ELR (cell line): ENCODE measurements around the gene TOX3.

Experiments used
- DNase-seq: peaks from one replicate; pipeline ENCODE4 v3.0.0-alpha.2; 2015; ENCODE audit warnings: low read depth

The TOX3 gene

GRCh38 chr16:52563767-52564611, 17.0 kb upstream of the TOX3 start:
- no peak for DNase-seq

- no peak for DNase-seq
Measured at GRCh38 chr16:52562770-52563169, 15.8 kb upstream of the TOX3 start.

GRCh38 chr16:52561910-52562741, 15.2 kb upstream of the TOX3 start:
- no peak for DNase-seq

GRCh38 chr16:52558448-52558847, 11.5 kb upstream of the TOX3 start:
- DNase-seq = no peak

GRCh38 chr16:52557236-52557635, 10.3 kb upstream of the TOX3 start:
- no peak for DNase-seq

- no peak for DNase-seq
Measured at GRCh38 chr16:52556083-52556482, 9.1 kb upstream of the TOX3 start.

- DNase-seq = no peak
Measured at GRCh38 chr16:52555572-52555971, 8.6 kb upstream of the TOX3 start.

- DNase-seq = no peak
Measured at GRCh38 chr16:52554334-52554733, 7.4 kb upstream of the TOX3 start.

- no peak for DNase-seq
Measured at GRCh38 chr16:52553322-52553721, 6.4 kb upstream of the TOX3 start.

- DNase-seq = no peak
Measured at GRCh38 chr16:52552643-52553042, 5.7 kb upstream of the TOX3 start.

GRCh38 chr16:52549011-52549692, 2.2 kb upstream of the TOX3 start:
- no peak for DNase-seq

GRCh38 chr16:52548261-52549010, 1.5 kb upstream of the TOX3 start:
- no peak for DNase-seq

- no peak for DNase-seq
Measured at GRCh38 chr16:52547834-52548215, 882 bp upstream of the TOX3 start.

- DNase-seq = no peak
Measured at GRCh38 chr16:52546291-52547003, 496 bp downstream of the TOX3 start.

GRCh38 chr16:52545898-52546266, 1.1 kb downstream of the TOX3 start:
- no peak for DNase-seq

GRCh38 chr16:52545222-52545897, 1.6 kb downstream of the TOX3 start:
- DNase-seq = no peak

- DNase-seq = no peak
Measured at GRCh38 chr16:52544703-52545102, 2.2 kb downstream of the TOX3 start.

GRCh38 chr16:52543654-52544053, 3.3 kb downstream of the TOX3 start:
- DNase-seq = no peak

GRCh38 chr16:52540910-52541309, 6.0 kb downstream of the TOX3 start:
- DNase-seq = no peak

GRCh38 chr16:52539191-52539590, 7.8 kb downstream of the TOX3 start:
- DNase-seq = no peak

- DNase-seq = no peak
Measured at GRCh38 chr16:52538511-52538910, 8.4 kb downstream of the TOX3 start.
